Measurements from ENCODE around the gene CORT.

- TF ChIP-seq RCOR1 (conservative IDR thresholded peaks at IDR 0.05; ENCODE audit: low read depth, low read length): no peak
- no peak for TF ChIP-seq CHD2 (IDR thresholded peaks at IDR 0.05; ENCODE audit: borderline replicate concordance, low read depth, low read length)
- TF ChIP-seq IRF4 (IDR thresholded peaks at IDR 0.05; ENCODE audit: low read depth, low read length): no peak
- no peak for TF ChIP-seq CEBPZ (IDR thresholded peaks at IDR 0.05; ENCODE audit: low read depth, low read length)
Measured at GRCh38 chr1:10438677-10439163, 11.1 kb upstream of the CORT start.
